BJ (cell line): ENCODE data around the gene WNT5B. TPM values are rescaled to one million over a fixed set of nuclear protein-coding genes. Genes with fewer than 3 reads are reported as not detected.

Experiments
- CTCF ChIA-PET: fragments of 350-600 bp; formaldehyde crosslinking; extraction: SDS; loops from one replicate; lab custom pipeline; 2021; ENCODE audit warnings: antibody characterized with exemption, inconsistent platforms; lab: Yijun Ruan, JAX
- POLR2A ChIA-PET: fragments of 300-600 bp; sonication (Branson Sonifier 250); formaldehyde crosslinking; extraction: SDS; loops from one replicate; lab custom pipeline; 2021; ENCODE audit warnings: antibody characterized with exemption; lab: Charles Lee
- DNase-seq: peaks from one replicate; pipeline ENCODE4 v3.0.0-alpha.2; 2011; ENCODE audit warnings: low read depth
- H3K27me3 ChIP-seq: 2 replicates; pipeline ENCODE4 v1.6.0; 2011; ENCODE audit warnings: low read length; ENCODE audit not compliant: control insufficient read depth, insufficient read depth
- H3K36me3 ChIP-seq: 2 replicates; pipeline ENCODE4 v1.5.1; 2011; ENCODE audit warnings: low read length; ENCODE audit not compliant: control insufficient read depth, insufficient read depth
- H3K4me3 ChIP-seq: 2 replicates; pipeline ENCODE4 v1.5.1; 2011; ENCODE audit warnings: low read depth, mild to moderate bottlenecking, control low read depth, low read length
- polyA plus RNA-seq: library from polyadenylated mRNA; depleted of rRNA; stranded (reverse); fragments of >200 nt; gene quantifications from 2 replicates; pipeline ENCODE4 v1.2.3, GENCODE V29; 2011
- TF ChIP-seq, protein P1 (sequence below): IDR thresholded peaks from 2 replicates; pipeline ENCODE4 v1.5.1; 2011; ENCODE audit warnings: low read depth, mild to moderate bottlenecking, control low read depth, inconsistent platforms, low read length, moderate library complexity; ENCODE audit not compliant: insufficient read depth

WNT5B gene
- polyA plus RNA-seq, 1 experiment, result 57.3 TPM

GRCh38 chr12:1582709-1583050 lies 46.4 kb upstream of the WNT5B start:
- no peaks in the 10 kb centered on the region for H3K27me3 ChIP-seq
- DNase-seq, result no peak
- CTCF ChIA-PET, result interaction anchor here (0.7 to 4.8 kb wide), 25 partner anchors 8 to 1012 kb away, joined by 3 to 85 read pairs (median 5); partner anchors contain the start of gene RAD52
- TF ChIP-seq, protein P1, sequence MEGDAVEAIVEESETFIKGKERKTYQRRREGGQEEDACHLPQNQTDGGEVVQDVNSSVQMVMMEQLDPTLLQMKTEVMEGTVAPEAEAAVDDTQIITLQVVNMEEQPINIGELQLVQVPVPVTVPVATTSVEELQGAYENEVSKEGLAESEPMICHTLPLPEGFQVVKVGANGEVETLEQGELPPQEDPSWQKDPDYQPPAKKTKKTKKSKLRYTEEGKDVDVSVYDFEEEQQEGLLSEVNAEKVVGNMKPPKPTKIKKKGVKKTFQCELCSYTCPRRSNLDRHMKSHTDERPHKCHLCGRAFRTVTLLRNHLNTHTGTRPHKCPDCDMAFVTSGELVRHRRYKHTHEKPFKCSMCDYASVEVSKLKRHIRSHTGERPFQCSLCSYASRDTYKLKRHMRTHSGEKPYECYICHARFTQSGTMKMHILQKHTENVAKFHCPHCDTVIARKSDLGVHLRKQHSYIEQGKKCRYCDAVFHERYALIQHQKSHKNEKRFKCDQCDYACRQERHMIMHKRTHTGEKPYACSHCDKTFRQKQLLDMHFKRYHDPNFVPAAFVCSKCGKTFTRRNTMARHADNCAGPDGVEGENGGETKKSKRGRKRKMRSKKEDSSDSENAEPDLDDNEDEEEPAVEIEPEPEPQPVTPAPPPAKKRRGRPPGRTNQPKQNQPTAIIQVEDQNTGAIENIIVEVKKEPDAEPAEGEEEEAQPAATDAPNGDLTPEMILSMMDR, result no peak
- POLR2A ChIA-PET, result no interaction called here
- no peaks in the 10 kb centered on the region for H3K36me3 ChIP-seq
- H3K4me3 ChIP-seq, result no peak overlapping the region

DNA sequence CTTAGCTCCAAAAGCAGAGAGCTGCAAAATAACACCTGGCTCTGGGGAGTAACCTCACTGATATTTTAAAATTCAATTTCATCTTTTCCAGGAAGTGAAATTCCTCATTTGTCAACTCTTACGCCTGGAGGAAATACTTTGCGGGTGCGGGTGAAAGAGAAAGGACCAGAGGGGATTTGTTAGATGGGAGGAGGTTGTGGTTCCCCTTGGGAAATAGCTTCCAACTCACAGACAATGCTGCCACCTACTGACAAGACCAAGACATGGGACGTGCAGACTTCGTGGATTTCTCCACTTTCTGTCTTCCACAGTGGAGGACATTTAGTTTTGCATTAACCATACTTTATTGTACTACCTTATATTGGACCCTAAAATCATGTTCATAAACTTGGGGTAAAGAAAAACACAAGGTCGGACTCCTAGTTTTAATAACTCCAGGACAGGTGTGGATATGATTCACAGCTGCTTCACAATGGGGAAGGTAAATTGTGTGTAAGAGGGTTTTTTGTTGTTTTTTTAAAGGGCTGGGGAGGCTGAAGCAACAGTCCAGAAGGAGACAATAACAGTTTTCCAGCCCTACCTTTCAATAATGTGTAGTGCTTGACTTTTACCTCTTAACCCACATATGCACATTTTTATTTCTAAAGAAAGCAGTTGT lies 45.5 kb upstream of the WNT5B start:
- ChIA-PET POLR2A (no interaction called here), CTCF (interaction anchor here (0.5 to 4.8 kb wide), 33 partner anchors 9 to 1013 kb away, joined by 3 to 85 read pairs (median 4); partner anchors contain the start of gene RAD52)
- TF ChIP-seq, protein P1, result peak; percentile 79
- Histone ChIP-seq H3K36me3 (no peaks in the 10 kb centered on the region), H3K27me3 (no peaks in the 10 kb centered on the region), H3K4me3 (no peak overlapping the region)
- no peak for DNase-seq

- Histone ChIP-seq H3K27me3 (no peaks in the 10 kb centered on the region), H3K4me3 (no peak overlapping the region), H3K36me3 (no peaks in the 10 kb centered on the region)
- no peak for DNase-seq
- CTCF ChIA-PET, result interaction anchor here (0.5 to 4.8 kb wide), 18 partner anchors 9 to 862 kb away, joined by 3 to 85 read pairs (median 5); partner anchors contain the start of gene RAD52
- POLR2A ChIA-PET, result no interaction called here
- TF ChIP-seq, protein P1, result no peak
These were observed 44.7 kb upstream of the WNT5B start for GRCh38 chr12:1584326-1584725.

DNA sequence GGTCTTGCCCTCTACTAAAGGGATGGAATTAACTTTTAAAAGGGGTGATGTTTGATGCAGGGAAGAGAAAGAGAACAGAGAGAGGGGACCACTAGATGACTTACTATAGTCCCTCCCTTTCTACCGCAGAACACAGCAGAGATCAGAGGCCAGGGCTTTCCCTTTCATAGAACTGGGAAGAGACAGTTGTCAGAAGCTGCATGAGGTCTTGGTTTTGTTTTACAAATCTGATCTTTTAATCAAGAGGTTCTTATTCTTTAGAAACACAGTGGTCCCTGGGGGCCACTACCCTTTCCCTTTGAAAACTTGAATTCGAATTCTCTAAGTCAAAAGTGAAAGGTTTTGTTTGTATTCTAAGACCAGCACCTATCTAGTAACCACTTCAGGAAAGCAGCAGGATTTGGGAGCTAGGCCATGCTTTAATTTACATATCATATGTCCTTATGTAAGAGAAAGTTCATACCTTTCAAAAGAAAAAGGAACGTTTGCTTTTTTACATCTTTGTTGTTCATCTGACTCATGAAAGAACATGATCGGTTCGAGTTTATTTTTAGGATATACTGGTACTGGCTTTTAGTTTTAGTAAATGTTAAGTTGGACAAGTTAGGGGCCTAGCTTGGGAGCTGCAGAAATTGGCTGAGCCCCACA lies 41.0 kb upstream of the WNT5B start:
- Histone ChIP-seq H3K27me3 (no peaks in the 10 kb centered on the region), H3K4me3 (no peak overlapping the region), H3K36me3 (peaks cover 6% of the 10 kb centered on the region)
- ChIA-PET CTCF (interaction anchor here (1.3 to 1.9 kb wide), 2 partner anchors 17 to 470 kb away, joined by 3 to 14 read pairs; no protein-coding TSS in a partner anchor), POLR2A (no interaction called here)
- TF ChIP-seq, protein P1, result no peak
- DNase-seq, result no peak

DNA sequence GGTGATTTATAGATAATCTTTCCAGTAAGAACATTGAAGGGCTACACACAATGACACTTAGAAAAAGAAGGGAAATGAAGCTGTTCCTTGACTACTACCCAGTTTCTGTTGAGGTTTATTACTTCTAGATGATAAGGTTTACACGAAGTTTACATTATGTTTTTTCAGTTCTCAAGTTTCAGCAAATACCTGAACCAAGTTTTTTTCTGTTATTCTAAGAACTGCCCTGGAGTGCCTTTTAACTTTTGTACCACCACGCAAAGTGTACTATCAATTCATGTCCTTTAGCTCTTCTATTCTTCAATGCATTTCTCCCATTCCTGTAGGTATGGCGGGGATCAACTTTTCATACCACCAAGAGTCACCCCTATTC lies 40.5 kb upstream of the WNT5B start:
- POLR2A ChIA-PET, result no interaction called here
- no peak overlapping the region for H3K4me3 ChIP-seq
- peaks cover 8% of the 10 kb centered on the region for H3K36me3 ChIP-seq
- no peaks in the 10 kb centered on the region for H3K27me3 ChIP-seq
- CTCF ChIA-PET, result interaction anchor here (0.9 to 1.9 kb wide), 3 partner anchors 16 to 470 kb away, joined by 3 to 14 read pairs (median 4); no protein-coding TSS in a partner anchor
- no peak for DNase-seq
- TF ChIP-seq, protein P1, result no peak
